Mesothelial cell of epicardium (in vitro differentiated cells): ENCODE measurements around the gene ATP6V0C. TPM values are rescaled to one million over a fixed set of nuclear protein-coding genes. Genes with fewer than 3 reads are reported as not detected.

Experiments used
- DNase-seq, 2 experiments: peaks; one replicate each; pipeline ENCODE4 v3.0.0; 2021; ENCODE audit warnings: low spot score in 2 of 2; ENCODE audit not compliant: unreplicated experiment in 2 of 2
- H3K27ac Mint-ChIP-seq: 2 replicates; pipeline ENCODE4 v1.8.0; 2021; ENCODE audit warnings: mixed read lengths
- H3K27me3 Mint-ChIP-seq: 2 replicates; pipeline ENCODE4 v1.8.0; 2021; ENCODE audit warnings: low read depth, mixed read lengths
- H3K36me3 Mint-ChIP-seq: 2 replicates; pipeline ENCODE4 v1.8.0; 2021; ENCODE audit warnings: mixed read lengths
- H3K4me1 Mint-ChIP-seq: 2 replicates; pipeline ENCODE4 v1.8.0; 2021; ENCODE audit warnings: mixed read lengths
- H3K4me3 Mint-ChIP-seq: 2 replicates; pipeline ENCODE4 v1.8.0; 2021; ENCODE audit warnings: mild to moderate bottlenecking, moderate library complexity, mixed read lengths
- H3K9me3 Mint-ChIP-seq: 2 replicates; pipeline ENCODE4 v1.8.0; 2021; ENCODE audit warnings: mixed read lengths
- total RNA-seq: library from RNA; stranded (reverse); gene quantifications from 3 replicates; pipeline ENCODE4 v1.2.1, GENCODE V29; 2021
- TF ChIP-seq, protein P1 (sequence below): fragments of 200-600 bp; sonication (generic); IDR thresholded peaks from one replicate; pipeline ENCODE4 v1.5.0; 2021; ENCODE audit warnings: antibody characterized with exemption; ENCODE audit not compliant: unreplicated experiment

The ATP6V0C gene
- total RNA-seq, 1 donor from 2014 or later = 143 TPM

DNA sequence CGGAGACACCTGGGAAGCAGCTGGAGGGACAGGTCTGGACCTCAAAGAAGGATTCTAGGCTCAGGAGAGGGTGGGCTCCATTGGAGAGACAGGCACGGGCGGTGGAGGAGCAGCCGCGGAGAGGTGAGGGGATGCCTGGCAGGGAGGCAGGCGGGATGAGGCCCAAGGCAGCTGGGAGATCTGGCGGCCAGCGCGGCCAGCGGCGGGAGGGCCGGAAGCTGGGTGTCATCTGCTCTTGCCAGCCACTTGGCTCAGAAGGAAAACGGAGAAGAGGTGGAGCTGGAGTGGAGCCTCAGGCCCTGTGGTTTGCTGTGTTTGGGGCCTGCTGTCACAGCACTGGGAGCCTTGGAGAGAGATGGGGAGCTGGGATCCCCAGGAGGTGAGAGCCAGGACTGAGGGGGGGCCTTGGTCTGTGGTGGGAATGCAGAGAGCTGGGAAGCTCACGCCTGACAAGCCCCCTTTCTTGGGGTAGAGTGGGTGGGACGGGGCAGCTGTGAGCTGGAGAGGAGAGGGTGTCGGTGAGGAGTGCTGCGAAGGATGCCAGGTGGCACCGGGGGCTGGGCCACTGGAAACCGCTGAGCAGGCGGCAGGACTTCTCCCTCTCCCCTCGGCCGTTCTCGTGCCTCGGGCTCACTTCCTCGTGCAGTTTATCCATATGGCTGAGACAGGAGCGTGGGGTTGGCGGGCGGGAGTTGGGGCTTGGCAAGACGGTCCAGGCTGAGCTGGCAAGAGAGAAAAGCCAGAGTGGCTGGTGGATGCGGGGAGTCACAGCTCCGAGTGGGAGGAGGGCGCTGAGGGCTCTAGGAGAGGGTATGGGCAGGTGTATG, 30.8 kb upstream of the ATP6V0C start:
- Mint-ChIP-seq H3K36me3 (no peaks in the 10 kb centered on the region), H3K27ac (no peak overlapping the region), H3K4me3 (no peak overlapping the region), H3K27me3 (no peaks in the 10 kb centered on the region), H3K9me3 (no peaks in the 10 kb centered on the region), H3K4me1 (peaks cover 22% of the 10 kb centered on the region)
- DNase-seq = no peak
- TF ChIP-seq, protein P1, sequence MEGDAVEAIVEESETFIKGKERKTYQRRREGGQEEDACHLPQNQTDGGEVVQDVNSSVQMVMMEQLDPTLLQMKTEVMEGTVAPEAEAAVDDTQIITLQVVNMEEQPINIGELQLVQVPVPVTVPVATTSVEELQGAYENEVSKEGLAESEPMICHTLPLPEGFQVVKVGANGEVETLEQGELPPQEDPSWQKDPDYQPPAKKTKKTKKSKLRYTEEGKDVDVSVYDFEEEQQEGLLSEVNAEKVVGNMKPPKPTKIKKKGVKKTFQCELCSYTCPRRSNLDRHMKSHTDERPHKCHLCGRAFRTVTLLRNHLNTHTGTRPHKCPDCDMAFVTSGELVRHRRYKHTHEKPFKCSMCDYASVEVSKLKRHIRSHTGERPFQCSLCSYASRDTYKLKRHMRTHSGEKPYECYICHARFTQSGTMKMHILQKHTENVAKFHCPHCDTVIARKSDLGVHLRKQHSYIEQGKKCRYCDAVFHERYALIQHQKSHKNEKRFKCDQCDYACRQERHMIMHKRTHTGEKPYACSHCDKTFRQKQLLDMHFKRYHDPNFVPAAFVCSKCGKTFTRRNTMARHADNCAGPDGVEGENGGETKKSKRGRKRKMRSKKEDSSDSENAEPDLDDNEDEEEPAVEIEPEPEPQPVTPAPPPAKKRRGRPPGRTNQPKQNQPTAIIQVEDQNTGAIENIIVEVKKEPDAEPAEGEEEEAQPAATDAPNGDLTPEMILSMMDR = no peak

DNA sequence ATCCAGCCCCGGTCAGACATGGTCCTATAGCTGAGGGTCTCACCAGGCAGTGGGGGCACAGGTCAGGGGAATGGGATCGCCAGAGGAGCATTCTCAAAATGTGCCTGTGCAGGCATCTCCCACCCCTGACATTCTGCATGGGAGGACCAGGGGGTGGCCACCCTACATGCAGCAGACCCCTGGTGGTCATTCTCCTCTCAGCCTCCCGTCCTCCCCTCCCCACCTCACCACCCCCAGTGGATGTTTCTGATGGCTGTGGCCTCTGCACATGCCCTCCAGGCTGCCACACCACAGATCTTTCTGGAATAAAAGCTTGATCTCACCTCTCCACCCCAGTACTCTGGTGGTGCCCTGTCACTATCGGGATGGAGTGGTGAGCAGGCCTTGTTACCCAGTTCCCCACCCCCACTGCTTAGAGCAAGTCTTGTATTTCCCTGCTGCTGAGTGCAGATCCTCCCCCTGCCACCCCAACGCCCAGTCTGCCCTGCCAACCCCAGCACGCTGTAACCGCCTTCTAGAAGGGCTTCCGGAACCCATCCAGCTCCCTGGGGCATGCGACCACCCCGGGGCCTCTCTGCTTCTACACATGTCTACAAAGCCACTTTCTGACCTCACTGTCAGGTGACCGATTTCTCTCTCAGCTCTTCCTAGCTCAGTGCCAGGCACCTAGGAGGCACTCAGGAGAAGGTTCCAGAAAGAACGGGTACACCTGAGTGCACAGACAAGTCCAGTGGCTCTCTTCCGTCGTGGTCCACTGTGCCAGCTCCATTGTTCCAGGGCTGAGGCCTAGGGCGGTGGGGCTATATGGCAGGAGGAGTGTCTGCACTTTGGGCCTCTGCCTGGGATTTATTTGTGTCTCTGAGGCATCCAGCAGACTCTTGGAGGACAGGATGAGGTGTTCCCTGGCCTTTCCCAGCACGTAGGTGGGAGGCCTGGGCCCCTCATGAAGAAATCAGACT, 29.5 kb upstream of the ATP6V0C start:
- no peak for DNase-seq
- no peaks in the 10 kb centered on the region for H3K27me3 Mint-ChIP-seq
- no peaks in the 10 kb centered on the region for H3K9me3 Mint-ChIP-seq
- TF ChIP-seq, protein P1 = no peak
- no peaks in the 10 kb centered on the region for H3K36me3 Mint-ChIP-seq
- H3K4me3 Mint-ChIP-seq = no peak overlapping the region
- H3K4me1 Mint-ChIP-seq = peaks cover 25% of the 10 kb centered on the region
- H3K27ac Mint-ChIP-seq = no peak overlapping the region

DNA sequence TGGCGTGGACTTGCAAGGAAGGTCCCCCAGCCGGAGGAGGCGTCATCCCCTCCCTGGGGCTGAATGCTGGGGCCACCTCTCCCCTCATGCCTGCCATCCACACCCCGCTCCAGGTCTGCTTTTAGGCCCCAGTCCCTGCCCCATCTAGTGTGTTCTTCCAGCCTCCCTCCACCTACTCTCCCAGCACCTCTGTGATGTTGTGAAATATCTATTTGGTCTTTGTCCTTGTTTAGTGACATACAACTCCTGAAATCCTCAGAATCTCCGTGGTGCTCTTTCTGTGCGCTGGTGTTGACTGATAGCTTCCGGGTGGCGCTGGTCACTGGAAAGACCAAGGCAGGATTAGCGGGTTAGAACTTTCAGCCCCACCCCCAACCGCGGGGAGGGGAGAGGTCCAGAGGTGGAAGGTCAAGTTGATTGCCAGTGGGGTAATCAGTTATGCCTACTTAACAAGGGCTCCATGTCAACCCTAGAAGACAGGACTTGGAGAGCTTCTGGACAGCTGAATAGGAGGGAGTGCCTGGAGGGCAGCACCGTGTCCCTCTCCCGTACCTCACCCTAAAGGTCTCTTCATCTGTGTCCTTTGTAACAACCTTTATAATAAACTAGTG, 28.7 kb upstream of the ATP6V0C start:
- Mint-ChIP-seq H3K36me3 (no peaks in the 10 kb centered on the region), H3K27me3 (no peaks in the 10 kb centered on the region), H3K9me3 (no peaks in the 10 kb centered on the region), H3K4me3 (no peak overlapping the region), H3K27ac (no peak overlapping the region), H3K4me1 (peaks cover 26% of the 10 kb centered on the region)
- no peak for DNase-seq
- TF ChIP-seq, protein P1 = no peak

DNA sequence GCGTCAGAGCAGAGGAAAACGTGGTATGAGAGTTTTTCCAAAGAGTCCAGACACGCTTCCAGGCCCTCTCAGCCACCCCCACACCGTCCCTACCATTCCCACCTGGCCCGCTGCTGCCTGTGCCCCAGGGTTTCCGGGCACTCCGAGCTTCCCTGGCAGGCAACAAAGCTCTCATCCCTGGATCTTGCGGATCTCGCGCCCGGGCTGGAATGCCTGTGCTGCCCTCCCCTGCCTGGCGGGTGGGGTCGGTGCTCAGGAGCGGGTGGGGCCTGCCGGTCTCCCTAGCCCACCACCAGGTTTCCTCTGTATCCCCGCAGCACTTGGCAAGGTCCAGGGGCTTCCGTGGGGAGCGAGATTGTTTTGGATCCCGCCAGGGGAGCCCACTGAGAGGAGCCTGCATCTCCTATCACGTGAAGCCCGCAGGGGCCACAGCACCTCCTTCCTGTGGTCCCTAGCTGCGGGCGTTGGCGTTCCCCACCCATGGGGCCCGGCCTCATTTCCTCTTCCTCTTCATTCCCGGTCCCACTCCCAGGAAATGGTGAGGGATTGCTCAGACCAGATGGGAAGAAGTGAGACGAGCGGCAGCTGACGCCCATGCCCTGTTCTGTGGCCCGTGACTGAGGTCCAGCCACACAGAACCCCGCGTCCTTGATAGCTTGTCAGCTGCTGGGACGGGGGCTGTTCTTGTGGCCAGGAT, 27.8 kb upstream of the ATP6V0C start:
- TF ChIP-seq, protein P1 = no peak
- no peaks in the 10 kb centered on the region for H3K36me3 Mint-ChIP-seq
- H3K4me1 Mint-ChIP-seq = peaks cover 26% of the 10 kb centered on the region
- H3K27me3 Mint-ChIP-seq = no peaks in the 10 kb centered on the region
- DNase-seq = no peak
- H3K27ac Mint-ChIP-seq = no peak overlapping the region
- H3K9me3 Mint-ChIP-seq = no peaks in the 10 kb centered on the region
- H3K4me3 Mint-ChIP-seq = no peak overlapping the region
